CD4-positive, alpha-beta T cell treated with Interleukin-6 at 100 ng/mL for 8 hours (primary cell): ENCODE results near the gene BLM.

Experiments
- DNase-seq: peaks from one replicate; pipeline ENCODE4 v3.0.0-alpha.2; 2020; ENCODE audit warnings: mixed read lengths, low spot score

BLM gene

GRCh38 chr15:90790561-90790960 lies 73.4 kb downstream of the BLM start:
- no peak for DNase-seq

- DNase-seq = no peak
These were observed 77.4 kb downstream of the BLM start for GRCh38 chr15:90794538-90794937.

- no peak for DNase-seq
These were observed 82.6 kb downstream of the BLM start for GRCh38 chr15:90799639-90800170.

GRCh38 chr15:90801803-90802202 lies 84.7 kb downstream of the BLM start:
- DNase-seq = no peak

GRCh38 chr15:90807074-90807785 lies 90.1 kb downstream of the BLM start:
- DNase-seq = no peak

GRCh38 chr15:90807786-90808086 lies 90.6 kb downstream of the BLM start:
- no peak for DNase-seq

- DNase-seq = no peak
These were observed 91.5 kb downstream of the BLM start for GRCh38 chr15:90808517-90809235.

- DNase-seq = no peak
These were observed 92.4 kb downstream of the BLM start for GRCh38 chr15:90809536-90809935.

GRCh38 chr15:90810354-90810753 lies 93.2 kb downstream of the BLM start:
- no peak for DNase-seq

GRCh38 chr15:90812171-90812957 lies 95.2 kb downstream of the BLM start:
- DNase-seq = no peak

- DNase-seq = no peak
These were observed 95.8 kb downstream of the BLM start for GRCh38 chr15:90812958-90813265.

GRCh38 chr15:90813796-90814190 lies 96.6 kb downstream of the BLM start:
- no peak for DNase-seq

GRCh38 chr15:90814191-90814821 lies 97.2 kb downstream of the BLM start:
- DNase-seq = no peak

- DNase-seq = no peak
These were observed 99.4 kb downstream of the BLM start for GRCh38 chr15:90816401-90817116.

GRCh38 chr15:90817117-90818057 lies 100.2 kb downstream of the BLM start:
- DNase-seq = no peak

GRCh38 chr15:90818251-90819210 lies 101.4 kb downstream of the BLM start:
- peak; percentile 20 for DNase-seq

- DNase-seq = no peak
These were observed 102.2 kb downstream of the BLM start for GRCh38 chr15:90819390-90819789.

GRCh38 chr15:90819850-90820249 lies 102.7 kb downstream of the BLM start:
- no peak for DNase-seq

- DNase-seq = no peak
These were observed 103.3 kb downstream of the BLM start for GRCh38 chr15:90820481-90820880.
